Upper lobe of left lung (tissue), 4 donors: ENCODE measurements around the gene CCDC90B.

Experiments used
- CTCF ChIP-seq, 6 experiments: fragments of 450-650 bp in 4 of 6; fragments of 200-600 bp in 2 of 6; sonication (generic) in 2 of 6; IDR thresholded peaks; one replicate each; pipeline ENCODE4 v1.5.1; 2016 to 2019; ENCODE audit warnings: antibody characterized with exemption in 6 of 6
- POLR2A ChIP-seq, 4 donors: fragments of 450-650 bp; IDR thresholded peaks; one replicate each; pipeline ENCODE4 v1.5.1; 2016 to 2017; ENCODE audit warnings: antibody characterized with exemption in 4 of 4, mild to moderate bottlenecking in 2 of 4
- POLR2AphosphoS5 ChIP-seq, 2 donors: sonication (generic); formaldehyde crosslinking; IDR thresholded peaks; one replicate each; pipeline ENCODE4 v1.5.1; 2017; ENCODE audit warnings: antibody characterized with exemption in 2 of 2

GRCh38 chr11:83222499-83222898, 63.7 kb downstream of the CCDC90B start:
- TF ChIP-seq CTCF (IDR thresholded peaks at IDR 0.05), result no peak
- no peak for TF ChIP-seq POLR2AphosphoS5 (IDR thresholded peaks at IDR 0.05)
- no peak for TF ChIP-seq POLR2A (IDR thresholded peaks at IDR 0.05)
